GM12872 (cell line): ENCODE results near the gene GIMAP4.

Experiments used
- CTCF ChIP-seq: IDR thresholded peaks from 3 replicates; pipeline ENCODE4 v1.5.1; 2011; ENCODE audit warnings: low read depth, mild to moderate bottlenecking, low read length, moderate library complexity; ENCODE audit not compliant: insufficient read depth

GIMAP4 gene

DNA sequence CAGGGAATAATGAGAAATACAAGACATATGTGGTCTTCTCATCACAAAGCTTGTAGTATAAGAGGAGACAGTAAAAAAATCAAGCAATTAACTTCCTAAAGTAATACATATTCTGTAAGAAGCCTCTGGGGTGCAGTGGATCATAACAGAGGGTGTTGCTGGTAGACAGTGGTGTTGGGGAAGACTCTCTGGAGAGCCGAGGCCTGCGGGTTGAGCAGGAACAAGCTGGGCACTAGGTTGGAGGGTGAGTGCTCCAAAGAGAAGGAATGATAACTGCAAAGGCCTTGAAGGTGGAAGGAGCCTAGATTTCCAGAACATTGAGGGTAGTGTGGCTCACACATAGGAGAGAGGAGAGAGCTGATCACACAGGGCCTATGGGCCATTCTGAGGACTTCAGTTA is 1.5 kb downstream of the GIMAP4 start:
- no peak for TF ChIP-seq CTCF

DNA sequence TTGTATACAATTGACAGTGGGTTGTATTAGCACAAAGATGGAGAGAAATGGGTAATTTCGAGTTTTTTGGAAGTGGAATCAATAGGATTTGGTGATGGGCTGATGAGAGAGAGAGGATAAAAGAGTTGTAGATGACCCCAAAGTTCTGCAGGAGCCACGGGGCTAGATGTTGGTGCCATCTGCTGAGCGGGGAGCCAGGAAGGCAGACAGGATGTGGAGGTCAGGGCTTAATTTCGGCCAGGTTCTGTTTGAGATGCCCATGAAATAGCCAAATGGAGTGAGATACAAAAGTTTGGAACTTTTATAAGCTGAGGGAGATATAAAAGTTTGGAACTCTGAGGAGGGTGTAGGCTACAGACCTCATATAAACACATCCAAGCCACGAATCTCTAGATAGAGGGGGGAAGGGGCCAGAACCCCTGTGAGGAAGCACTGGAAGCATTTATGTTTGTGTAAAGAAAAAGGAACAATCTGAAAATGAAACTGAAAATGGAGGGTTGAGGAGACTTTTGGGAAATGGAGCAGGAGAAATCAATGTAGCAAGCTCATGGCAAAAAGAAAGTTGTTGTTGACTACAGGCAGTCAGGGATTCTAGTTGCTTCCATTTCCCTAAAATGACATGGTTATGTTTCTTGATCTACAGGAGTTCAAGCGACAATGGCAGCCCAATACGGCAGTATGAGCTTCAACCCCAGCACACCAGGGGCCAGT is 2.2 kb downstream of the GIMAP4 start:
- TF ChIP-seq CTCF = no peak

DNA sequence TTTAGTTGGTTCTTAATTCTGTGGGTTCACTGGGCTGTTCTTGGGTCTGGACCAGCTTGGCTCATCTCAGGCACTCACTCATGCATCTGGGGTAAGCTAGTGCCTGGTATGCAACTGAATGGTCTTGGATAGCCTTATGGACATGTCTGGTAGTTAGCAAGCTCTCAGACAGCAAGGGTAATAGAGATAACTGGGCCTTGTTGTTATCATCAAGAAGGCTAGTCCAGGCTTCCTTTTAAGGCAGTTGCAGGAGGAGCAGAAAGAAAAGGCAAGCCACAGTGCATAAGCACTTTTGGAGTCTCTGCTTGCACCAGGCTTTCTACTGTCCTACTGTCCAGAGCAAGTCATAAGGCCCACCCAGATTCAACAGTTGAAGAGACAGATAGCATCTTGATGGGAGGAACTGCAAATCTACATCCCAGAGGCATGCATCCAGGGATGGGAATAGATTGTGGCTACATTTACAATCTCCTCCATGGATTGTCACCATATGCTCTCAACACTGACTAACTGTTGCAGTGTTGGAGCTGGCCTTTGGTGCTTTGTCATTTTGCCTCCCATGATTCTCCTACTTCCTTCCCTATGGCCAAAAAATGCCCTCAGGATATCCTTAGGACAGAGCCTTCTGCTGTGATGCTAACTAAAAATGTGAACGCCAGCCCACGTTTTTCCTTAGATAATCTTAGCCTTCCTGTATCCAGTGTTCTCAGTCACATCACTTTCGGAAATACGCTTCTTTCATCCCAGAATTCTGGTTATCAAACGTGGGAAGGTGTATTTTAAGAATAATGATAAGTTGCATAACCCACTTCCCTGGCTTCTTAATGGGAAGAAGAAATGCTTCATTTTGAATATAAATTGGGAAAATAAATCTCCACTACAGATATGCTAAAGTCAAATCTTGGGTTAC is 3.6 kb downstream of the GIMAP4 start:
- no peak for TF ChIP-seq CTCF

GRCh38 chr7:150572496-150572895 is 5.3 kb downstream of the GIMAP4 start:
- TF ChIP-seq CTCF = no peak

GRCh38 chr7:150580638-150581394 is 13.6 kb downstream of the GIMAP4 start:
- TF ChIP-seq CTCF = no peak

GRCh38 chr7:150585199-150585598 is 18.0 kb downstream of the GIMAP4 start:
- TF ChIP-seq CTCF = no peak
